SK-N-SH (cell line): Measurements from ENCODE around the gene TRAPPC2L. TPM values are rescaled to one million over a fixed set of nuclear protein-coding genes. Genes with fewer than 3 reads are reported as not detected.

Experiments
- CTCF ChIA-PET: fragments of 300-600, 350-600 bp; formaldehyde crosslinking; extraction: SDS; loops from one replicate; lab custom pipeline; 2021; lab: Yijun Ruan, JAX
- POLR2A ChIA-PET: fragments of 350-600 bp; sonication (Branson Sonifier 250); formaldehyde crosslinking; extraction: SDS; loops from one replicate; lab custom pipeline; 2020; ENCODE audit warnings: antibody characterized with exemption, inconsistent platforms; lab: Yijun Ruan, JAX
- DNase-seq: peaks from one replicate; pipeline ENCODE4 v3.0.0; 2012
- H2AFZ ChIP-seq: fragments of 200-600 bp; sonication (generic); 2 replicates; pipeline ENCODE4 v1.8.1; 2016; ENCODE audit warnings: antibody characterized with exemption, mild to moderate bottlenecking, low read depth
- H3F3A ChIP-seq: fragments of 200-600 bp; sonication (generic); replicated peaks from 2 replicates; pipeline ENCODE3; 2016; ENCODE audit warnings: antibody characterized with exemption, mild to moderate bottlenecking; ENCODE audit not compliant: insufficient read depth
- H3K27ac ChIP-seq, 2 experiments: fragments of 200-500 bp in 1 of 2; fragments of 200-600 bp in 1 of 2; sonication (Bioruptor generic) in 1 of 2; sonication (generic), shearing (Covaris generic) in 1 of 2; 2 replicates each; pipeline versions ENCODE4 v1.5.1 to v1.6.1; 2014 to 2016; ENCODE audit warnings: low read depth in 2 of 2, inconsistent platforms in 1 of 2, low read length in 1 of 2, mild to moderate bottlenecking in 1 of 2, mixed read lengths in 1 of 2
- H3K27me3 ChIP-seq: fragments of 200-600 bp; sonication (generic), shearing (Covaris generic); 2 replicates; pipeline ENCODE4 v1.6.1; 2016; ENCODE audit warnings: mixed run types; ENCODE audit not compliant: insufficient read depth
- H3K36me3 ChIP-seq, 2 experiments: fragments of 200-500 bp in 1 of 2; fragments of 200-600 bp in 1 of 2; sonication (Bioruptor generic) in 1 of 2; sonication (generic) in 1 of 2; replicated peaks in 1 of 2; 2 replicates each; pipeline versions ENCODE3 to v1.5.1; 2014 to 2016; ENCODE audit warnings: low read length in 1 of 2, mild to moderate bottlenecking in 1 of 2; ENCODE audit not compliant: insufficient read depth in 2 of 2, control insufficient read depth in 1 of 2
- H3K4me1 ChIP-seq, 2 experiments: fragments of 200-500 bp in 1 of 2; fragments of 200-600 bp in 1 of 2; sonication (Bioruptor generic) in 1 of 2; sonication (generic), shearing (Covaris generic) in 1 of 2; 2 replicates each; pipeline versions ENCODE4 v1.5.1 to v1.6.1; 2014 to 2016; ENCODE audit warnings: low read depth in 1 of 2, low read length in 1 of 2, mixed run types in 1 of 2; ENCODE audit not compliant: insufficient read depth in 2 of 2, control insufficient read depth in 1 of 2
- H3K4me2 ChIP-seq: fragments of 200-600 bp; sonication (generic), shearing (Covaris generic); 2 replicates; pipeline ENCODE4 v1.6.1; 2017; ENCODE audit warnings: mixed run types
- H3K4me3 ChIP-seq, 2 experiments: fragments of 200-500 bp in 1 of 2; fragments of 200-600 bp in 1 of 2; sonication (Bioruptor generic) in 1 of 2; sonication (generic), shearing (Covaris generic) in 1 of 2; 2 replicates each; pipeline versions ENCODE4 v1.5.1 to v1.8.1; 2014 to 2016; ENCODE audit warnings: low read depth in 2 of 2, inconsistent platforms in 1 of 2, low read length in 1 of 2, mild to moderate bottlenecking in 1 of 2, mixed read lengths in 1 of 2, moderate library complexity in 1 of 2
- H3K79me2 ChIP-seq: fragments of 200-600 bp; sonication (generic); 2 replicates; pipeline ENCODE4 v1.8.1; 2017; ENCODE audit warnings: mild to moderate bottlenecking; ENCODE audit not compliant: insufficient read depth
- H3K9ac ChIP-seq: fragments of 200-600 bp; sonication (generic); 2 replicates; pipeline ENCODE4 v1.6.1; 2017; ENCODE audit warnings: mixed run types
- H3K9me2 ChIP-seq: fragments of 200-600 bp; sonication (generic); 2 replicates; pipeline ENCODE4 v1.6.1; 2017; ENCODE audit warnings: mixed run types
- H3K9me3 ChIP-seq: fragments of 200-600 bp; sonication (generic); 2 replicates; pipeline ENCODE4 v1.6.1; 2017; ENCODE audit warnings: mixed run types, mild to moderate bottlenecking, moderate library complexity
- H4K20me1 ChIP-seq: fragments of 200-600 bp; sonication (generic); 2 replicates; pipeline ENCODE4 v1.6.1; 2017; ENCODE audit warnings: mild to moderate bottlenecking, mixed run types; ENCODE audit not compliant: insufficient read depth
- CHD2 ChIP-seq: fragments of 150-350 bp; IDR thresholded peaks from 2 replicates; pipeline ENCODE4 v1.6.1; 2018; ENCODE audit warnings: low read length; ENCODE audit not compliant: partially characterized antibody
- EP300 ChIP-seq, 2 experiments: IDR thresholded peaks; 2 replicates each; pipeline versions ENCODE4 v1.4.0 to v1.6.1; 2012; ENCODE audit warnings: borderline replicate concordance in 1 of 2, low read depth in 1 of 2, low read length in 1 of 2
- EZH2phosphoT487 ChIP-seq: fragments of 200-600 bp; sonication (generic); IDR thresholded peaks from 2 replicates; pipeline ENCODE4 v1.6.1; 2017; ENCODE audit warnings: low read depth, mixed run types, mild to moderate bottlenecking, antibody characterized with exemption, moderate library complexity, borderline replicate concordance
- FOXM1 ChIP-seq: IDR thresholded peaks from 2 replicates; pipeline ENCODE4 v1.4.0; 2012; ENCODE audit warnings: low read depth, mild to moderate bottlenecking
- MAX ChIP-seq: IDR thresholded peaks from 2 replicates; pipeline ENCODE4 v1.4.0; 2012; ENCODE audit warnings: low read depth
- NRF1 ChIP-seq: IDR thresholded peaks from 2 replicates; pipeline ENCODE4 v1.6.1; 2012; ENCODE audit warnings: low read depth, mild to moderate bottlenecking, low read length
- PBX3 ChIP-seq: IDR thresholded peaks from 2 replicates; pipeline ENCODE4; 2012
- SMC3 ChIP-seq: IDR thresholded peaks from 2 replicates; pipeline ENCODE4 v1.6.1; 2012; ENCODE audit warnings: low read depth, low read length, improper control_type of control experiment
- TAF1 ChIP-seq: IDR thresholded peaks from 2 replicates; pipeline ENCODE4 v1.6.1; 2012; ENCODE audit warnings: low read depth, mild to moderate bottlenecking, low read length, moderate library complexity, borderline replicate concordance
- TCF12 ChIP-seq: IDR thresholded peaks from 2 replicates; pipeline ENCODE4 v1.4.0; 2012
- USF1 ChIP-seq: IDR thresholded peaks from 2 replicates; pipeline ENCODE4 v1.4.0; 2012; ENCODE audit warnings: low read depth, borderline replicate concordance
- USF2 ChIP-seq: fragments of 150-350 bp; IDR thresholded peaks from 2 replicates; pipeline ENCODE4 v1.6.1; 2017; ENCODE audit warnings: antibody characterized with exemption, low read length, low read depth, borderline replicate concordance
- YY1 ChIP-seq: IDR thresholded peaks from 2 replicates; pipeline ENCODE4 v1.4.0; 2012; ENCODE audit warnings: low read depth, mild to moderate bottlenecking
- WGBS: methylation state at CpG from one replicate; pipeline ENCODE4 v1.1.6; 2017; ENCODE audit warnings: low lambda C conversion rate; 5-methylcytosine and 5-hydroxymethylcytosine counted together
- polyA plus RNA-seq, 3 experiments: library from polyadenylated mRNA; depleted of rRNA; stranded (reverse); fragments of >200 nt; gene quantifications; 2 replicates each; pipeline ENCODE4 v1.2.3, GENCODE V29; 2012
- TF ChIP-seq, protein P1 (sequence below): IDR thresholded peaks from 2 replicates; pipeline ENCODE4 v1.4.0; 2012; ENCODE audit warnings: low read depth, borderline replicate concordance

Gene TRAPPC2L
- polyA plus RNA-seq, 1 of the 3 experiments (the other 2 are of a cell fraction): 73.9 TPM

GRCh38 chr16:88905563-88905962 lies 48.6 kb downstream of the TRAPPC2L start:
- Histone ChIP-seq H3K27ac (no peak overlapping the region), H3K4me1 (no peaks in the 10 kb centered on the region; a peak in 1 of 4 replicates), H3K79me2 (no peaks in the 10 kb centered on the region)
- TF ChIP-seq NRF1: no peak
- TF ChIP-seq EP300 (IDR thresholded peaks at IDR 0.05; ENCODE audit: borderline replicate concordance in 1 of 2, low read depth in 1 of 2, low read length in 1 of 2): no peak
- TF ChIP-seq FOXM1: no peak
- TF ChIP-seq USF2: no peak
- no peak for TF ChIP-seq TCF12
- TF ChIP-seq TAF1: no peak
- no peak for TF ChIP-seq USF1
- no peak for TF ChIP-seq CHD2
- no peak for TF ChIP-seq PBX3
- TF ChIP-seq MAX: no peak
- TF ChIP-seq SMC3: no peak
- TF ChIP-seq EZH2phosphoT487: no peak
- TF ChIP-seq YY1: no peak
- TF ChIP-seq, protein P1, sequence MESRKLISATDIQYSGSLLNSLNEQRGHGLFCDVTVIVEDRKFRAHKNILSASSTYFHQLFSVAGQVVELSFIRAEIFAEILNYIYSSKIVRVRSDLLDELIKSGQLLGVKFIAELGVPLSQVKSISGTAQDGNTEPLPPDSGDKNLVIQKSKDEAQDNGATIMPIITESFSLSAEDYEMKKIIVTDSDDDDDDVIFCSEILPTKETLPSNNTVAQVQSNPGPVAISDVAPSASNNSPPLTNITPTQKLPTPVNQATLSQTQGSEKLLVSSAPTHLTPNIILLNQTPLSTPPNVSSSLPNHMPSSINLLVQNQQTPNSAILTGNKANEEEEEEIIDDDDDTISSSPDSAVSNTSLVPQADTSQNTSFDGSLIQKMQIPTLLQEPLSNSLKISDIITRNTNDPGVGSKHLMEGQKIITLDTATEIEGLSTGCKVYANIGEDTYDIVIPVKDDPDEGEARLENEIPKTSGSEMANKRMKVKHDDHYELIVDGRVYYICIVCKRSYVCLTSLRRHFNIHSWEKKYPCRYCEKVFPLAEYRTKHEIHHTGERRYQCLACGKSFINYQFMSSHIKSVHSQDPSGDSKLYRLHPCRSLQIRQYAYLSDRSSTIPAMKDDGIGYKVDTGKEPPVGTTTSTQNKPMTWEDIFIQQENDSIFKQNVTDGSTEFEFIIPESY: no peak
- TF ChIP-seq, all 33 proteins: peak for 0
- Histone ChIP-seq H3F3A (no peaks in the 10 kb centered on the region), H3K9me3 (no peaks in the 10 kb centered on the region), H3K27me3 (peaks cover 20% of the 10 kb centered on the region), H3K4me2 (no peak overlapping the region), H2AFZ (no peak overlapping the region), H3K9me2 (no peaks in the 10 kb centered on the region), H3K9ac (no peak overlapping the region), H3K4me3 (no peak overlapping the region), H4K20me1 (no peaks in the 10 kb centered on the region), H3K36me3 (no peaks in the 10 kb centered on the region)
- POLR2A ChIA-PET: no interaction called here
- CTCF ChIA-PET: interaction anchor here (0.9 kb wide), 1 partner anchor 169 kb away, joined by 5 read pairs; no protein-coding TSS in a partner anchor
- 41% methylated on average over 12 of the region's 13 CpGs for WGBS
- DNase-seq: peak; percentile 83
